GM12878 (cell line): ENCODE data around the gene MRTFB. TPM values are rescaled to one million over a fixed set of nuclear protein-coding genes. Genes with fewer than 3 reads are reported as not detected.

Experiments
- ATAC-seq: fragments of 200-7000 bp; cut with Tn5 transposase; 3 replicates; pipeline ENCODE4 v1.9.1; 2020; ENCODE audit warnings: mild to moderate bottlenecking, moderate library complexity
- BruUV-seq: library from RNA; stranded (reverse); fragments of 400-500 nt; replicated peaks from 2 replicates; lab custom pipeline; 2021; lab: Mats Ljungman, UMichigan
- CTCF ChIA-PET: fragments of 300-600 bp; sonication (Branson Sonifier 250); formaldehyde crosslinking; extraction: SDS; loops from one replicate; lab custom pipeline; 2021; ENCODE audit warnings: inconsistent platforms; lab: Yijun Ruan, JAX
- POLR2A ChIA-PET: fragments of 350-600 bp; formaldehyde crosslinking; extraction: SDS; loops from one replicate; lab custom pipeline; 2021; ENCODE audit warnings: inconsistent platforms; lab: Charles Lee
- RAD21 ChIA-PET: fragments of 300-600 bp; sonication (Branson Sonifier 250); formaldehyde crosslinking; loops from one replicate; lab custom pipeline; 2023; ENCODE audit warnings: antibody characterized with exemption; ENCODE audit not compliant: unreplicated experiment; lab: Charles Lee
- SMC1A ChIA-PET: fragments of 300-600 bp; sonication (Branson Sonifier 250); formaldehyde crosslinking; loops from one replicate; lab custom pipeline; 2023; ENCODE audit not compliant: unreplicated experiment, uncharacterized antibody; lab: Charles Lee
- DNase-seq: peaks from one replicate; pipeline ENCODE4 v3.0.0-alpha.2; 2011; ENCODE audit warnings: low read depth, low spot score
- FAIRE-seq: peaks from 3 replicates; lab custom pipeline; 2011; peaks lifted over from hg19 to GRCh38; lab: Jason Lieb, UNC
- H2AFZ ChIP-seq: 2 replicates; pipeline ENCODE4 v1.6.0; 2011; ENCODE audit warnings: low read depth, low read length, control low read depth; ENCODE audit not compliant: control insufficient read depth
- H3K27ac ChIP-seq: 2 replicates; pipeline ENCODE4 v1.5.1; 2011; ENCODE audit warnings: control low read depth; ENCODE audit not compliant: control insufficient read depth, insufficient read depth
- H3K27me3 ChIP-seq, 2 experiments: replicated peaks in 1 of 2; 2 replicates each; pipeline versions ENCODE4 v1.6.0 to v1.6.1; 2011; ENCODE audit warnings: low read length in 1 of 2; ENCODE audit not compliant: control insufficient read depth in 2 of 2, insufficient read depth in 2 of 2
- H3K36me3 ChIP-seq, 2 experiments: 2 replicates each; pipeline ENCODE4 v1.5.1; 2011; ENCODE audit warnings: low read length in 1 of 2; ENCODE audit not compliant: control insufficient read depth in 2 of 2, insufficient read depth in 2 of 2
- H3K4me1 ChIP-seq: 2 replicates; pipeline ENCODE4 v1.6.1; 2011; ENCODE audit warnings: mild to moderate bottlenecking, low read length, moderate library complexity, mixed read lengths; ENCODE audit not compliant: control insufficient read depth, insufficient read depth
- H3K4me2 ChIP-seq: 2 replicates; pipeline ENCODE4 v1.6.0; 2011; ENCODE audit warnings: control low read depth; ENCODE audit not compliant: control insufficient read depth, insufficient read depth
- H3K4me3 ChIP-seq: fragments of 200-600 bp; sonication (generic); 2 replicates; pipeline ENCODE4 v1.5.1; 2016
- H3K79me2 ChIP-seq: 2 replicates; pipeline ENCODE4 v1.6.0; 2011; ENCODE audit warnings: low read length; ENCODE audit not compliant: control insufficient read depth, insufficient read depth
- H3K9ac ChIP-seq: 2 replicates; pipeline ENCODE4 v1.8.0; 2011; ENCODE audit warnings: low read length, control low read depth, mixed read lengths; ENCODE audit not compliant: control insufficient read depth, insufficient read depth
- H3K9me3 ChIP-seq: replicated peaks from 3 replicates; pipeline ENCODE4 v1.5.1; 2011; ENCODE audit warnings: mild to moderate bottlenecking, low read length; ENCODE audit not compliant: control insufficient read depth, insufficient read depth
- H4K20me1 ChIP-seq: 2 replicates; pipeline ENCODE4 v1.6.0; 2011; ENCODE audit not compliant: control insufficient read depth, insufficient read depth
- ATF7 ChIP-seq: fragments of 450-650 bp; IDR thresholded peaks from 2 replicates; pipeline ENCODE4 v1.6.1; 2016; ENCODE audit warnings: low read depth, mild to moderate bottlenecking
- BRCA1 ChIP-seq: IDR thresholded peaks from 2 replicates; pipeline ENCODE4 v1.6.1; 2011; ENCODE audit warnings: low read depth, low read length, improper control_type of control experiment
- EED ChIP-seq: sonication (generic); IDR thresholded peaks from 2 replicates; pipeline ENCODE4 v1.6.1; 2016; ENCODE audit warnings: antibody characterized with exemption, low read depth
- EGR1 ChIP-seq, 2 experiments: IDR thresholded peaks; 1 replicate in 1 of 2; 2 replicates in 1 of 2; pipeline ENCODE4 v1.6.1; 2011 to 2012; ENCODE audit warnings: low read depth in 2 of 2, low read length in 2 of 2, borderline replicate concordance in 1 of 2, mild to moderate bottlenecking in 1 of 2, moderate library complexity in 1 of 2
- KLF5 ChIP-seq: fragments of 450-650 bp; IDR thresholded peaks from 2 replicates; pipeline ENCODE4 v1.6.1; 2014; ENCODE audit warnings: mild to moderate bottlenecking; ENCODE audit not compliant: partially characterized antibody
- LARP7 ChIP-seq: fragments of 450-650 bp; IDR thresholded peaks from 2 replicates; pipeline ENCODE4 v1.6.1; 2017; ENCODE audit warnings: mild to moderate bottlenecking
- MLLT1 ChIP-seq: fragments of 450-650 bp; IDR thresholded peaks from 2 replicates; pipeline ENCODE4 v1.6.1; 2016; ENCODE audit warnings: mild to moderate bottlenecking
- NFIC ChIP-seq: IDR thresholded peaks from 2 replicates; pipeline ENCODE4 v1.6.1; 2012; ENCODE audit warnings: low read depth, mild to moderate bottlenecking, inconsistent platforms, low read length, moderate library complexity
- SKIL ChIP-seq: fragments of 450-650 bp; IDR thresholded peaks from 2 replicates; pipeline ENCODE4 v1.6.1; 2017; ENCODE audit warnings: mild to moderate bottlenecking, low read depth, inconsistent platforms; ENCODE audit not compliant: poor library complexity, severe bottlenecking
- YBX1 ChIP-seq: fragments of 450-650 bp; IDR thresholded peaks from 2 replicates; pipeline ENCODE4 v1.6.1; 2016; ENCODE audit warnings: antibody characterized with exemption
- WGBS: methylation state at CpG from one replicate; pipeline ENCODE4 v1.1.6; 2016; ENCODE audit warnings: low lambda C conversion rate; ENCODE audit not compliant: insufficient replicate concordance, insufficient coverage; ENCODE audit errors: missing lambda C conversion rate; 5-methylcytosine and 5-hydroxymethylcytosine counted together
- in situ Hi-C: fragments of 300-500 bp; cut with MboI; formaldehyde crosslinking; loops from 9 replicates; pipeline ENCODE4 v1.14.3; 2018; ENCODE audit warnings: mixed read lengths
- intact Hi-C: fragments of 100-400 bp; cut with micrococcal nuclease; formaldehyde crosslinking; loops from one replicate; pipeline ENCODE4 v1.14.2; 2022; ENCODE audit not compliant: unreplicated experiment
- polyA plus RNA-seq, 11 experiments: library from polyadenylated mRNA; depleted of rRNA in 4 of 11; unstranded in 6 of 11; stranded (reverse) in 5 of 11; fragments of >200 nt; fragmentation: Nextera tagmentation in 4 of 11; fragmentation: Illumina TruSeq in 1 of 11; extraction: Ambion mirVana in 4 of 11; extraction: Trizol in 1 of 11; gene quantifications; 1 replicate in 1 of 11; 2 replicates in 10 of 11; pipeline versions ENCODE4 v1.2.1 to v1.2.3, GENCODE V29; 2011 to 2016; ENCODE audit warnings: inconsistent platforms in 2 of 11, missing spikeins in 2 of 11, low read depth in 1 of 11
- total RNA-seq, 4 experiments: library from RNA; depleted of rRNA in 3 of 4; stranded (reverse); fragments of >200 nt in 3 of 4; fragmentation: Illumina TruSeq in 1 of 4; extraction: Trizol in 1 of 4; gene quantifications; 2 replicates each; pipeline versions ENCODE4 v1.2.1 to v1.2.3, GENCODE V29; 2013 to 2021
- TF ChIP-seq, protein P1 (sequence below): IDR thresholded peaks from 2 replicates; pipeline ENCODE4 v1.6.1; 2012; ENCODE audit warnings: low read length, inconsistent platforms

Gene MRTFB
- total and polyA plus RNA-seq, 10 of the 15 experiments (the other 5 are each of a cell fraction or from before 2014, with no cell fraction given), result 2.1 to 14.3 (median 8.0) TPM

DNA sequence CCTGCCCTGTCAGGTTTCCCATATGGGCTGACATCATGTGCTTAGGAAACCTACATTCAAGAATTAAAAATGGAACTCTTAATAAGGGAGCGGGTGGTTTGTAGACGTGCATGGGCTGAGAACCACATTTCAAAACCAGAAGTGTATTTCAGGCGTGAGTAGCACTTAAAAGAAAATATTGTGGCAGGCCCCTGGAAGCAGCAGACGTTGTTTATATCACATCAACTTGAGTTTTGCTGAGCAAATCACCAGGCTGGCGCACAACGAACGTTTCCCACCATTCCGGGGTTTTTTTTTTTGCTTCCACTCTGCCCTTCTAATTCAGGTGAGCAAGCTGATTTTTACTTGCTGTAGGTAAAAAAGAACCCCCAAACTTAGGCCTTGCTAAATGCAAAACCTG lies 220.2 kb downstream of the MRTFB start:
- no peaks in the 10 kb centered on the region for H3K79me2 ChIP-seq
- H3K36me3 ChIP-seq, result no peaks in the 10 kb centered on the region
- H3K9me3 ChIP-seq, result peaks cover 8% of the 10 kb centered on the region
- H3K4me2 ChIP-seq, result no peak overlapping the region
- H4K20me1 ChIP-seq, result no peaks in the 10 kb centered on the region
- SMC1A ChIA-PET, result no interaction called here
- no peak for FAIRE-seq
- H2AFZ ChIP-seq, result no peak overlapping the region
- in situ Hi-C loops, result no loop called here
- 71% methylated on average over 8 of the region's 8 CpGs for WGBS
- no peak for ATAC-seq
- H3K9ac ChIP-seq, result no peak overlapping the region
- no peaks in the 10 kb centered on the region for H3K27me3 ChIP-seq
- POLR2A ChIA-PET, result no interaction called here
- BruUV-seq, result no TSS peak
- TF ChIP-seq, protein P1, sequence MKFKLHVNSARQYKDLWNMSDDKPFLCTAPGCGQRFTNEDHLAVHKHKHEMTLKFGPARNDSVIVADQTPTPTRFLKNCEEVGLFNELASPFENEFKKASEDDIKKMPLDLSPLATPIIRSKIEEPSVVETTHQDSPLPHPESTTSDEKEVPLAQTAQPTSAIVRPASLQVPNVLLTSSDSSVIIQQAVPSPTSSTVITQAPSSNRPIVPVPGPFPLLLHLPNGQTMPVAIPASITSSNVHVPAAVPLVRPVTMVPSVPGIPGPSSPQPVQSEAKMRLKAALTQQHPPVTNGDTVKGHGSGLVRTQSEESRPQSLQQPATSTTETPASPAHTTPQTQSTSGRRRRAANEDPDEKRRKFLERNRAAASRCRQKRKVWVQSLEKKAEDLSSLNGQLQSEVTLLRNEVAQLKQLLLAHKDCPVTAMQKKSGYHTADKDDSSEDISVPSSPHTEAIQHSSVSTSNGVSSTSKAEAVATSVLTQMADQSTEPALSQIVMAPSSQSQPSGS, result no peak
- TF ChIP-seq BRCA1, result no peak
- no peak for TF ChIP-seq NFIC
- no peak for TF ChIP-seq YBX1
- intact Hi-C loops, result no loop called here
- RAD21 ChIA-PET, result no interaction called here
- H3K4me1 ChIP-seq, result peaks cover 6% of the 10 kb centered on the region
- no peak overlapping the region for H3K27ac ChIP-seq
- no peak overlapping the region for H3K4me3 ChIP-seq
- no peak for DNase-seq
- CTCF ChIA-PET, result interaction anchor here (0.8 to 1.1 kb wide), 2 partner anchors 368 to 371 kb away, joined by 3 read pairs; no protein-coding TSS in a partner anchor

DNA sequence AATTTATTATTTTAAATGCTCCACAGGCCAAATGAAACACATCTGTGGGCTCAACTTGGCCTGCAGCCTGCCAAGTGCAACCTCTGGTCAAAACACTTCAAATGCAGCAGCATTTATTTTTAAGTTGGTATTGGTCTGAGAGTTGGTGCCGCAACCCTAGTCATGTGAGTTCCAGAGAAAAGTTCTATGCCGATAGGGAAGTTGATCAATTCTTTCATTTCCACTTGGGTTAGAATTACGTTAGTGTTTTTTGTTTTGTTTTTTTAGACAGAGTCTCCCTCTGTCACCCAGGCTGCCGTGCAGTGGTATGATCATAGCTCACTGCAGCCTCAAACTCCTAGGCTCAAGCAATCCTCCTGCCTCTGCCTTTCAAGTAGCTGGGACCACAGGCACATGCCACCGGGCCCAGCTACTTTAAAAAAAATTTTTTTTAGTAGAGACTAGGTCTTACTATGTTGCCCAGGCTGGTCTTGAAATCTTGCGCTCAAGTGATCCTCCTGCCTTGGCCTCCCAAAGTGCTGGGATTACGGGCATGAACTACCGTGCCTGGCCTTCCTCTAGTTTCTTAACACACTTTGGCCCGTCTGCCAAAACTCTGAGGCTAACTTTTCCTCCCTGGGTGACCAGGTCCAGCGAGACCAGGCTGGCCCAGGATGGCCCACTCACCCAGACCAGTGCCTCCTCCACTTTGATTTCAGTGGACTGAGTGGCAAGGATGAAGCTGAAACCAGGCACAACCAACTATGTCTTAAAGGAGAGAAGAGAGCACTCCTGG lies 221.1 kb downstream of the MRTFB start:
- in situ Hi-C loops, result no loop called here
- Histone ChIP-seq H3K9me3 (peaks cover 8% of the 10 kb centered on the region), H3K9ac (no peak overlapping the region), H3K27me3 (no peaks in the 10 kb centered on the region), H4K20me1 (no peaks in the 10 kb centered on the region), H3K4me1 (no peaks in the 10 kb centered on the region; the same call in 1 of the 2 replicates), H3K79me2 (no peaks in the 10 kb centered on the region), H3K36me3 (no peaks in the 10 kb centered on the region), H3K27ac (no peak overlapping the region), H3K4me3 (no peak overlapping the region), H2AFZ (no peak overlapping the region), H3K4me2 (no peak overlapping the region)
- ChIA-PET RAD21 (interaction anchor here (1.1 kb wide), 1 partner anchor 13 kb away, joined by 3 read pairs; no protein-coding TSS in a partner anchor), SMC1A (no interaction called here), POLR2A (no interaction called here), CTCF (interaction anchor here (1.1 kb wide), 1 partner anchor 369 kb away, joined by 3 read pairs; no protein-coding TSS in a partner anchor)
- TF ChIP-seq SKIL (no peak), EED (no peak), KLF5 (no peak), EGR1 (IDR thresholded peaks at IDR 0.05; ENCODE audit: borderline replicate concordance in 1 of 2, low read depth in 2 of 2, low read length in 2 of 2) (no peak), ATF7 (no peak), LARP7 (no peak), MLLT1 (no peak)
- intact Hi-C loops, result no loop called here
- FAIRE-seq, result no peak
- ATAC-seq, result no peak
- no TSS peak for BruUV-seq
- no peak for DNase-seq
- WGBS, result 71% methylated on average over 10 of the region's 10 CpGs
